Measurements from ENCODE around the gene SPO11. TPM values are rescaled to one million over a fixed set of nuclear protein-coding genes. Genes with fewer than 3 reads are reported as not detected.

SPO11 gene
- total and polyA plus RNA-seq, 10 of the 15 experiments (the other 5 are each of a cell fraction or from before 2014, with no cell fraction given), result not detected

GRCh38 chr20:57292611-57293010 is 37.0 kb upstream of the SPO11 start:
- BruUV-seq (replicated peaks), result no TSS peak
- Histone ChIP-seq H3K9me3 (replicated peaks; ENCODE audit: control insufficient read depth, insufficient read depth, low read length) (no peaks in the 10 kb centered on the region), H3K4me1 (ENCODE audit: control insufficient read depth, insufficient read depth, low read length) (no peaks in the 10 kb centered on the region), H3K27ac (ENCODE audit: control insufficient read depth, insufficient read depth) (no peak overlapping the region), H2AFZ (ENCODE audit: control insufficient read depth, low read depth, low read length) (no peak overlapping the region), H3K27me3 (replicated peaks in 1 of 2; ENCODE audit: control insufficient read depth in 2 of 2, insufficient read depth in 2 of 2, low read length in 1 of 2) (peaks cover 5 to 13% of the 10 kb centered on the region in 2 experiments; a peak in 3 of 4 replicates), H4K20me1 (ENCODE audit: control insufficient read depth, insufficient read depth) (no peaks in the 10 kb centered on the region), H3K4me3 (no peak overlapping the region), H3K79me2 (ENCODE audit: control insufficient read depth, insufficient read depth, low read length) (no peaks in the 10 kb centered on the region), H3K36me3 (ENCODE audit: control insufficient read depth in 2 of 2, insufficient read depth in 2 of 2, low read length in 1 of 2) (no peaks in the 10 kb centered on the region), H3K4me2 (ENCODE audit: control insufficient read depth, insufficient read depth) (no peak overlapping the region), H3K9ac (ENCODE audit: control insufficient read depth, insufficient read depth, low read length) (no peak overlapping the region)
- no peak for FAIRE-seq
- intact Hi-C loops (cut with micrococcal nuclease; ENCODE audit: unreplicated experiment), result no loop called here
- ChIA-PET POLR2A (no interaction called here), SMC1A (ENCODE audit: uncharacterized antibody, unreplicated experiment) (no interaction called here), CTCF (no interaction called here), RAD21 (ENCODE audit: unreplicated experiment) (no interaction called here)
- no peak for TF ChIP-seq JUNB (IDR thresholded peaks at IDR 0.05)
- TF ChIP-seq GATAD2B (conservative IDR thresholded peaks at IDR 0.05; ENCODE audit: low read depth), result no peak
- no peak for TF ChIP-seq SMAD5 (IDR thresholded peaks at IDR 0.05; ENCODE audit: low read depth)
- in situ Hi-C loops (cut with MboI), result no loop called here
- DNase-seq (ENCODE audit: low read depth, low spot score), result no peak
- no peak for ATAC-seq
- WGBS (ENCODE audit: insufficient coverage, insufficient replicate concordance, low lambda C conversion rate, missing lambda C conversion rate), result 4% methylated on average over 2 of the region's 2 CpGs

GRCh38 chr20:57293995-57294394 is 35.6 kb upstream of the SPO11 start:
- 8% methylated on average over 7 of the region's 7 CpGs for WGBS (ENCODE audit: insufficient coverage, insufficient replicate concordance, low lambda C conversion rate, missing lambda C conversion rate)
- BruUV-seq (replicated peaks), result no TSS peak

More at GRCh38 chr20:57293995-57294394, 35.6 kb upstream of the SPO11 start:
- intact Hi-C loops (cut with micrococcal nuclease; ENCODE audit: unreplicated experiment) (no loop called here), in situ Hi-C loops (cut with MboI) (no loop called here)
- no peak overlapping the region for H3K4me2 ChIP-seq (ENCODE audit: control insufficient read depth, insufficient read depth)
- no peaks in the 10 kb centered on the region for H3K36me3 ChIP-seq (ENCODE audit: control insufficient read depth in 2 of 2, insufficient read depth in 2 of 2, low read length in 1 of 2)
- ATAC-seq, result no peak
- no peak overlapping the region for H3K27ac ChIP-seq (ENCODE audit: control insufficient read depth, insufficient read depth)
- no peak overlapping the region for H2AFZ ChIP-seq (ENCODE audit: control insufficient read depth, low read depth, low read length)
- no peak for TF ChIP-seq HDAC6 (IDR thresholded peaks at IDR 0.05; ENCODE audit: unreplicated experiment)
- no peak for TF ChIP-seq MTA3 (IDR thresholded peaks at IDR 0.05; ENCODE audit: borderline replicate concordance, low read length)
- TF ChIP-seq TAF1 (IDR thresholded peaks at IDR 0.05; ENCODE audit: borderline replicate concordance, low read depth, low read length), result no peak
- no peak for TF ChIP-seq FOXM1 (IDR thresholded peaks at IDR 0.05; ENCODE audit: low read depth, low read length)
- no peak for TF ChIP-seq PRDM15 (CRISPR knock-in tag; IDR thresholded peaks at IDR 0.05)
- TF ChIP-seq ZNF384 (IDR thresholded peaks at IDR 0.05; ENCODE audit: borderline replicate concordance, low read depth, low read length), result no peak
- no peak for TF ChIP-seq CHD2 (IDR thresholded peaks at IDR 0.05; ENCODE audit: borderline replicate concordance, low read depth, low read length)
- TF ChIP-seq TBL1XR1 (IDR thresholded peaks at IDR 0.05; ENCODE audit: low read depth, low read length), result no peak
- no peak for TF ChIP-seq CBX5 (IDR thresholded peaks at IDR 0.05; ENCODE audit: low read depth)
- TF ChIP-seq MYC (IDR thresholded peaks at IDR 0.05; ENCODE audit: insufficient read depth, insufficient read length, insufficient replicate concordance, low read length, severe bottlenecking), result no peak
- no peak for TF ChIP-seq MEF2B (IDR thresholded peaks at IDR 0.05; ENCODE audit: partially characterized antibody, poor library complexity, severe bottlenecking)
- TF ChIP-seq LARP7 (IDR thresholded peaks at IDR 0.05), result no peak
- no peak for FAIRE-seq
- ChIA-PET SMC1A (ENCODE audit: uncharacterized antibody, unreplicated experiment) (no interaction called here), CTCF (no interaction called here), POLR2A (no interaction called here), RAD21 (ENCODE audit: unreplicated experiment) (no interaction called here)
- H4K20me1 ChIP-seq (ENCODE audit: control insufficient read depth, insufficient read depth), result no peaks in the 10 kb centered on the region
- no peak overlapping the region for H3K9ac ChIP-seq (ENCODE audit: control insufficient read depth, insufficient read depth, low read length)
- H3K27me3 ChIP-seq (replicated peaks in 1 of 2; ENCODE audit: control insufficient read depth in 2 of 2, insufficient read depth in 2 of 2, low read length in 1 of 2), result peaks cover 5 to 9% of the 10 kb centered on the region in 2 experiments; a peak in 3 of 4 replicates
- H3K79me2 ChIP-seq (ENCODE audit: control insufficient read depth, insufficient read depth, low read length), result no peaks in the 10 kb centered on the region
- no peak overlapping the region for H3K4me3 ChIP-seq
- no peaks in the 10 kb centered on the region for H3K9me3 ChIP-seq (replicated peaks; ENCODE audit: control insufficient read depth, insufficient read depth, low read length)
- no peaks in the 10 kb centered on the region for H3K4me1 ChIP-seq (ENCODE audit: control insufficient read depth, insufficient read depth, low read length)
- DNase-seq (ENCODE audit: low read depth, low spot score), result no peak

All from GM12878 (cell line).